Body of pancreas (tissue), 4 donors: Measurements from ENCODE around the gene EFCAB11.

Experiments
- CTCF ChIP-seq, 7 experiments: fragments of 450-650 bp in 4 of 7; fragments of 200-600 bp in 3 of 7; sonication (generic) in 3 of 7; IDR thresholded peaks; one replicate each; pipeline ENCODE4 v1.5.1; 2016 to 2019; ENCODE audit warnings: antibody characterized with exemption in 7 of 7
- POLR2A ChIP-seq, 3 donors: fragments of 450-650 bp; IDR thresholded peaks; one replicate each; pipeline ENCODE4 v1.6.1; 2016; ENCODE audit warnings: antibody characterized with exemption in 3 of 3, mild to moderate bottlenecking in 2 of 3

GRCh38 chr14:89952576-89952975, 2.0 kb downstream of the EFCAB11 start:
- TF ChIP-seq POLR2A (IDR thresholded peaks at IDR 0.05) (no peak), CTCF (IDR thresholded peaks at IDR 0.05) (no peak)
